ENCODE data around the gene MYH15. TPM values are rescaled to one million over a fixed set of nuclear protein-coding genes. Genes with fewer than 3 reads are reported as not detected.

The MYH15 gene
- total and polyA plus RNA-seq, 2 of the 8 experiments (the other 6 are each of a cell fraction or from before 2014, with no cell fraction given), result under 0.01 TPM; not detected in 1

DNA sequence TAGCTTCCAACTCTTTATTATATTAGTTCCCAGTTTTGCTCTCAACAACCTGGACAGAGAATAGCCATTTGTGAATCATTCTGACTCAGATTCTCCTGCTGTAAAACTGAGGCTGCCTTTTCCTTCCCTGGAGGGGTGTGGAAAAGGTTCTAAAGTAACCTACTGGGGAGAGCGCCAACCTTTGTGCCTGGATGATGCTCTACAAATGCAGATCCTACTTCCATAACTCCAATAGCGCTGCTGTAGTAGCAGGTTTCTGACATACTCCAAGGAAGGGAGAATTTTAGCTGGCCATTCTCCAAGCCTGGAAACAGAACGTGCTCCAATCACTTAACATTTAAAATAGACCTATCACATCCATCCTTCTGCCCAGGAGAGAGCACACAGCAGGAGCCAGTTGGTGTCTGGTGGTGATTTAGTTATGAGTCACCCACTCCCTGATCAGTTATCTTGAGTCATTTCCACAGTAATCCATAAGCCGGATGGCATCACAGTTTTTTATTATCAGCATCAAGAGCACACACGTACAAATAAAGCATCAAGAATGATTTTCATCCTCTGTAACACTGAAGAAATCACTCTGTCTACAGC is 38.3 kb downstream of the MYH15 start:
- Histone ChIP-seq H3K18ac (ENCODE audit: extremely low read depth, low read length) (peak overlapping the region; percentile 28; the same call in 1 of the 2 replicates), H3K4me1 (replicated peaks in 1 of 4; ENCODE audit: control insufficient read depth in 3 of 4, insufficient read depth in 4 of 4, low read length in 3 of 4) (0 out of 7 replicates have a peak, but pooled peaks cover 0 to 2% (median 0%) of the 10 kb centered on the region in 4 experiments), H3K4me3 (ENCODE audit: extremely low read depth in 1 of 4, insufficient read depth in 2 of 4, low read depth in 3 of 4, low read length in 4 of 4) (no peak overlapping the region), H3K14ac (ENCODE audit: insufficient read length) (no peak overlapping the region), H2BK5ac (ENCODE audit: low read depth, low read length) (no peak overlapping the region), H3K79me2 (ENCODE audit: control insufficient read depth in 1 of 2, insufficient read depth in 2 of 2, low read length in 2 of 2) (no peaks in the 10 kb centered on the region), H3K9ac (replicated peaks in 1 of 4; ENCODE audit: extremely low read depth in 1 of 4, low read depth in 3 of 4, low read length in 3 of 4) (no peak overlapping the region), H3K4ac (replicated peaks; ENCODE audit: insufficient read length, low read depth, low read length) (no peak overlapping the region), H3K36me3 (ENCODE audit: control insufficient read depth in 2 of 4, insufficient read depth in 4 of 4, low read length in 3 of 4) (no peaks in the 10 kb centered on the region), H4K91ac (replicated peaks; ENCODE audit: insufficient read length, low read length) (no peak overlapping the region), H3K27ac (ENCODE audit: low read depth, low read length) (no peak overlapping the region), H4K20me1 (replicated peaks in 1 of 2; ENCODE audit: control insufficient read depth in 1 of 2, insufficient read depth in 2 of 2, low read length in 2 of 2) (no peaks in the 10 kb centered on the region), H3K4me2 (ENCODE audit: insufficient read depth in 1 of 2, low read depth in 2 of 2, low read length in 2 of 2) (no peak overlapping the region), H2BK20ac (ENCODE audit: low read length) (no peak overlapping the region), H3K79me1 (ENCODE audit: low read depth, low read length) (no peaks in the 10 kb centered on the region), H4K8ac (ENCODE audit: extremely low read depth, insufficient read depth, low read length) (no peak overlapping the region), H3K56ac (replicated peaks; ENCODE audit: insufficient read length, low read depth, low read length) (no peak overlapping the region), H3K23ac (ENCODE audit: insufficient read length) (no peak overlapping the region), H3K9me3 (ENCODE audit: insufficient read depth in 2 of 2, low read depth in 1 of 2, low read length in 1 of 2) (no peaks in the 10 kb centered on the region), H3K27me3 (replicated peaks in 1 of 4; ENCODE audit: control insufficient read depth in 3 of 4, extremely low read depth in 1 of 4, insufficient read depth in 3 of 4, low read length in 3 of 4) (no peaks in the 10 kb centered on the region), H2BK12ac (ENCODE audit: low read depth, low read length) (no peak overlapping the region), H4K5ac (ENCODE audit: insufficient read length, low read depth, low read length) (no peak overlapping the region), H2AK5ac (ENCODE audit: low read depth, low read length) (no peak overlapping the region), H2BK120ac (replicated peaks; ENCODE audit: low read depth, low read length) (no peak overlapping the region), H2BK15ac (ENCODE audit: low read length) (no peak overlapping the region), H2AFZ (ENCODE audit: low read length) (no peak overlapping the region), H3K23me2 (ENCODE audit: low read depth, low read length) (no peaks in the 10 kb centered on the region)
- POLR2A ChIA-PET (ENCODE audit: partially characterized antibody), result no interaction called here
- CTCF ChIA-PET (ENCODE audit: partially characterized antibody), result no interaction called here
- DNase-seq (ENCODE audit: low read depth in 1 of 2, low spot score in 2 of 2), result no peak
- WGBS, 2 experiments (ENCODE audit: extremely low coverage in 1 of 2, insufficient coverage in 1 of 2, insufficient read length in 1 of 2, insufficient replicate concordance in 2 of 2, low coverage in 1 of 2, low lambda C conversion rate in 2 of 2, missing lambda C conversion rate in 1 of 2), result 81% methylated on average over 5 of the region's 5 CpGs; no CpG with 5 or more reads in 1 of the 2 experiments
- no peak for TF ChIP-seq TAF1 (IDR thresholded peaks at IDR 0.05; ENCODE audit: low read depth, low read length)
- TF ChIP-seq ASH2L (IDR thresholded peaks at IDR 0.05; ENCODE audit: low read length), result no peak
- no peak for TF ChIP-seq POU5F1 (IDR thresholded peaks at IDR 0.05; ENCODE audit: low read depth, low read length)
- TF ChIP-seq SRF (IDR thresholded peaks at IDR 0.05; ENCODE audit: low read depth, low read length), result no peak
- TF ChIP-seq RAD21 (IDR thresholded peaks at IDR 0.05 in 1 of 2, conservative IDR thresholded peaks at IDR 0.05 in 1 of 2; ENCODE audit: low read depth in 2 of 2, low read length in 2 of 2), result no peak
- no peak for FAIRE-seq
